Panc1 (cell line): Measurements from ENCODE around the gene RPP30. TPM values are rescaled to one million over a fixed set of nuclear protein-coding genes. Genes with fewer than 3 reads are reported as not detected.
A peak's percentile ranks its signal among the peaks of the same experiment; 100 is the strongest.

ENCODE experiments used
- ATAC-seq: fragments of 200-7000 bp; cut with Tn5 transposase; 2 replicates; pipeline ENCODE4 v1.9.1; 2020; ENCODE audit warnings: mild to moderate bottlenecking, moderate library complexity
- BruUV-seq: library from RNA; stranded (reverse); fragments of 400-500 nt; replicated peaks from 2 replicates; lab custom pipeline; 2021; lab: Mats Ljungman, UMichigan
- CTCF ChIA-PET: fragments of 300-600 bp; sonication (Branson Sonifier 250); formaldehyde crosslinking; loops from one replicate; lab custom pipeline; 2022; ENCODE audit warnings: antibody characterized with exemption; lab: Charles Lee
- POLR2A ChIA-PET: fragments of 300-600 bp; sonication (Branson Sonifier 250); formaldehyde crosslinking; loops from one replicate; lab custom pipeline; 2022; ENCODE audit warnings: antibody characterized with exemption; lab: Charles Lee
- DNase-seq: peaks from one replicate; pipeline ENCODE4 v3.0.0-alpha.2; 2010; ENCODE audit warnings: low read depth, low spot score
- H3K27ac ChIP-seq: 2 replicates; pipeline ENCODE4 v1.5.1; 2011; ENCODE audit warnings: mild to moderate bottlenecking, low read length, inconsistent platforms
- H3K27me3 ChIP-seq: fragments of 200-500 bp; sonication (Bioruptor generic); 2 replicates; pipeline ENCODE4 v1.6.0; 2014; ENCODE audit warnings: low read length, inconsistent platforms; ENCODE audit not compliant: control insufficient read depth, insufficient read depth
- H3K36me3 ChIP-seq: fragments of 200-500 bp; sonication (Bioruptor generic); 2 replicates; pipeline ENCODE4 v1.5.1; 2014; ENCODE audit warnings: inconsistent platforms, mild to moderate bottlenecking, low read length, moderate library complexity; ENCODE audit not compliant: control insufficient read depth, insufficient read depth
- H3K4me1 ChIP-seq: 2 replicates; pipeline ENCODE4 v1.5.1; 2011; ENCODE audit warnings: inconsistent platforms, mild to moderate bottlenecking, low read length, moderate library complexity; ENCODE audit not compliant: control insufficient read depth, insufficient read depth
- H3K4me3 ChIP-seq, 2 experiments: 2 replicates each; pipeline ENCODE4 v1.5.1; 2011 to 2012; ENCODE audit warnings: low read depth in 2 of 2, low read length in 2 of 2, mild to moderate bottlenecking in 2 of 2, inconsistent platforms in 1 of 2, moderate library complexity in 1 of 2
- H3K9me3 ChIP-seq: fragments of 200-500 bp; sonication (Bioruptor generic); 2 replicates; pipeline ENCODE4 v1.5.1; 2014; ENCODE audit warnings: low read depth, mild to moderate bottlenecking, inconsistent platforms, low read length, moderate library complexity; ENCODE audit not compliant: control insufficient read depth, insufficient read depth
- CTCF ChIP-seq: fragments of 450-650 bp; IDR thresholded peaks from 2 replicates; pipeline ENCODE4 v1.5.1; 2017; ENCODE audit warnings: mild to moderate bottlenecking
- POLR2AphosphoS5 ChIP-seq: IDR thresholded peaks from 2 replicates; pipeline ENCODE4 v1.6.1; 2012; ENCODE audit warnings: mild to moderate bottlenecking, low read depth, low read length, moderate library complexity
- REST ChIP-seq, 2 experiments: IDR thresholded peaks; 2 replicates each; pipeline ENCODE4 v1.6.1; 2011 to 2012; ENCODE audit warnings: low read depth in 2 of 2, control low read depth in 1 of 2, low read length in 1 of 2, mild to moderate bottlenecking in 1 of 2, moderate library complexity in 1 of 2; ENCODE audit not compliant: insufficient read depth in 1 of 2
- SIN3A ChIP-seq: IDR thresholded peaks from 2 replicates; pipeline ENCODE4 v1.6.1; 2012; ENCODE audit warnings: low read depth, mild to moderate bottlenecking, low read length, moderate library complexity, borderline replicate concordance; ENCODE audit not compliant: insufficient read depth
- TCF7L2 ChIP-seq: IDR thresholded peaks from 2 replicates; pipeline ENCODE4 v1.6.1; 2011; ENCODE audit warnings: mild to moderate bottlenecking, low read depth, low read length, inconsistent platforms
- in situ Hi-C: cut with HindIII; loops from 2 replicates; pipeline ENCODE4 v1.10.0; 2016; ENCODE audit warnings: low sequenced_read_pairs, low pct_unique_long_range_greater_than_20kb
- intact Hi-C: fragments of 100-400 bp; cut with micrococcal nuclease; formaldehyde crosslinking; loops from one replicate; pipeline ENCODE4 v1.10.0; 2022; ENCODE audit not compliant: unreplicated experiment
- total RNA-seq: library from RNA; stranded (reverse); gene quantifications from one replicate; pipeline ENCODE4 v1.2.1, GENCODE V29; 2021; ENCODE audit not compliant: unreplicated experiment

Gene RPP30
- total RNA-seq, 1 experiment from 2014 or later: 59.0 TPM

- in situ Hi-C loops: no loop called here
- no peak for ATAC-seq
- intact Hi-C loops: no loop called here
Measured at GRCh38 chr10:90859321-90859751, 12.4 kb upstream of the RPP30 start.

GRCh38 chr10:90860790-90861189, 11.0 kb upstream of the RPP30 start:
- no peak for DNase-seq
- H3K36me3 ChIP-seq: peaks cover 7% of the 10 kb centered on the region; the same call in 1 of the 2 replicates
- H3K4me3 ChIP-seq: no peak overlapping the region
- peaks cover 32% of the 10 kb centered on the region for H3K27me3 ChIP-seq
- H3K4me1 ChIP-seq: no peaks in the 10 kb centered on the region; the same call in 1 of the 2 replicates
- no peak overlapping the region for H3K27ac ChIP-seq
- ChIA-PET POLR2A (no interaction called here), CTCF (no interaction called here)
- no peak for ATAC-seq
- intact Hi-C loops (loop anchor here (5.0 kb wide), 2 partner anchors 903 to 1068 kb away; no protein-coding TSS in a partner anchor), in situ Hi-C loops (no loop called here)
- TF ChIP-seq SIN3A: no peak
- no peak for TF ChIP-seq CTCF
- H3K9me3 ChIP-seq: no peaks in the 10 kb centered on the region
- no TSS peak for BruUV-seq

More at GRCh38 chr10:90859321-90859751, 12.4 kb upstream of the RPP30 start:
- Histone ChIP-seq H3K36me3 (peaks cover 7% of the 10 kb centered on the region; the same call in 1 of the 2 replicates), H3K9me3 (no peaks in the 10 kb centered on the region), H3K27me3 (peaks cover 40% of the 10 kb centered on the region), H3K27ac (no peak overlapping the region), H3K4me3 (no peak overlapping the region), H3K4me1 (no peaks in the 10 kb centered on the region; the same call in 1 of the 2 replicates)
- DNase-seq: peak; percentile 83
- POLR2A ChIA-PET: interaction anchor here (0.5 kb wide), 1 partner anchor 1048 kb away, joined by 10 read pairs; no protein-coding TSS in a partner anchor
- no peak for TF ChIP-seq TCF7L2
- TF ChIP-seq CTCF: no peak
- no peak for TF ChIP-seq REST (IDR thresholded peaks at IDR 0.05; ENCODE audit: insufficient read depth in 1 of 2, low read depth in 2 of 2, low read length in 1 of 2)
- TF ChIP-seq POLR2AphosphoS5: no peak
- TF ChIP-seq SIN3A: no peak
- CTCF ChIA-PET: no interaction called here
- BruUV-seq: no TSS peak
